ENCODE measurements around the gene NFATC1.

The NFATC1 gene

GRCh38 chr18:79459946-79460480 is 64.3 kb downstream of the NFATC1 start:
- peak; percentile 78 for DNase-seq

DNA sequence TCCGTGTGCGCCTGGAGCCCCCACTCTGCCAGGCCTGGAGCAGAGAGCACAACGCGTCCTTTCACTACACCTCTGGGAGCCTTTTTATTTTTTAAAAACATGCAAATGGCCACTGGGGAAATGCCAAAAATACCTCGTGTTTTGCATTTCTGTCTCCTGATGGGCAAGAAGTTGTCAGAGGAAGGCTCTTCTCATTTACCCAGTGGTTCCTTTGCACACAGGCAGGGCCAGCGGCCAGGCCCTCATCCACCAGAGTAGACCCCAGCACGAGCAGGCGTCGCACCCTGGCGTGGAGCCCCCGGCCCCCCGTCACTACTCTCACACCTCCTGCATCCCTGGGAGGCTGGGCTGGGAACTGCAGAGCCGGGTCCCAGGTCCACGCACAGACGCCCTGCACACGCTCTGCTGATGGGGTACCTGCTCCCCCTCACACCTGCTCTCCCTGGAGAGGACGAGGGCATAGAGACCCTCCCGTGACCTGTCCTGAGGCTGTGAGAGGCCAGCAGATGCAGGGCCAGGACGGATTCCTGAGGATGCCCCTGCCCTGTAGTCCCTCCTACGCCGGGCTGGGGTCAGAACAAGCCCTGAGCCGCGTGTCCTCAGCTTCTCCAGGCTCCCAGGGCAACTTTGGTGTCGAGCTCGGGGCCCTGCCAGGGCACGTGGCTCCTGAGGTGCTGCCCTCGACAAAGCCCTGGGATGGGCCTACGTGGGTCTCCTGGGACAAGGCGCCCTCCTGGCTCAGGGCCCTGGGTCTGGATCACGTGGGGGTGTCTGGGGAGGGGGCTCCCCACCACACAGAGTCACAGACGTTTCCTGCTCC is 65.0 kb downstream of the NFATC1 start:
- DNase-seq = no peak

GRCh38 chr18:79461627-79462026 is 65.9 kb downstream of the NFATC1 start:
- DNase-seq = no peak

GRCh38 chr18:79463424-79463960 is 67.8 kb downstream of the NFATC1 start:
- no peak for DNase-seq

- DNase-seq = peak; percentile 59
Measured at GRCh38 chr18:79465392-79465991, 69.8 kb downstream of the NFATC1 start.

DNA sequence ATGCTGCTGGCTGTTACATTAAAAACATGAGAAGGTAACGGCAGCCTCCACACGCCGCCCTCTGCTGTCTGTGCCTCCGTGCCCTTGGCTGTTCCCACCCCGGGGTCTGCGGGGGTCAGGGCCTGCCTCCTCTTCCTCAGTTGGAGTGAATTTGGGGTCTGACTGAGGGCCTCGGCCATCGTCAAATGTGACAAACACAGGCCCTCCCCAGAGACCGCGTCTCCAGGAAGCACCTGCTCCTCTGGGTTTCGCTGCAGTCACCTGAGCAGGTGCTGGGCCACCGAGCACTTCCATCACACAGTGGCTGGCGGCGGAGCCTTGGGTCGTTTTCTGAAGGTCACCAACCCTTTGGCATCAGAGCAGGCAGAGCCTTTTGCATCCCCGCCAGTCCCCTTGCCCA is 70.9 kb downstream of the NFATC1 start:
- DNase-seq = no peak

GRCh38 chr18:79467126-79467525 is 71.4 kb downstream of the NFATC1 start:
- no peak for DNase-seq

DNA sequence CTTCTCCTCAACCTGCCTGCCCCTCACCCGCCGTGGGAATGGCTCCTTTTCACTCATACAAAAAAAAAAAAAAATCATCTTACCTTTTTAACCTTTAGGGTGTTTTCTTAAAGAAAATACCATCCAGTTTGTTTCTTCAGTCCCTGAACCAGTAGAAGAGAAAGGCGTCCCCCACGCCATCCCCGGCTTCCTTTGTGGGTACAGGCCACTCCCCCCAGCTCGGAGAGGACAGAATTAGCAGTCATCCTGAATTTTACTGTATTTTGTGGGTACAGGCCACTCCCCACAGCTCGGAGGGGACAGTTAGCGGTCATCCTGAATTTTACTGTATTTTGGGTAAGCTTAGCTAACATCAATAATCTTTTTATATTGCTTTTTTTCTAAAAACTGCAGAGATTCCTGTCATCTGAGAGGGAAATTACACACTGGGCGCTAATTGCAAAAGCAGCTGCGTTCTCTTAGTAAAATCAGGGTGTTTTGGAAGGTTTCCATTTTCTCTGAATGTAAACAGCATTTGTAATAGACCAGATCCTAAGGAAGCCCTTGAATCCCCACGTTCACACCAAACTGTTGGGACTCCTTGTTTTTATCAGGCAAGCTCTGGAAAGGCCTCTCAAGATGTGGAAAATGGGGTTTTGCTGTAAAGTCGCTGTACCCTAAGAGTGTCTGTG is 72.5 kb downstream of the NFATC1 start:
- DNase-seq = no peak

GRCh38 chr18:79469309-79469708 is 73.6 kb downstream of the NFATC1 start:
- no peak for DNase-seq

- DNase-seq = no peak
Measured at GRCh38 chr18:79469751-79470505, 74.2 kb downstream of the NFATC1 start.

GRCh38 chr18:79470547-79470946 is 74.8 kb downstream of the NFATC1 start:
- no peak for DNase-seq

DNA sequence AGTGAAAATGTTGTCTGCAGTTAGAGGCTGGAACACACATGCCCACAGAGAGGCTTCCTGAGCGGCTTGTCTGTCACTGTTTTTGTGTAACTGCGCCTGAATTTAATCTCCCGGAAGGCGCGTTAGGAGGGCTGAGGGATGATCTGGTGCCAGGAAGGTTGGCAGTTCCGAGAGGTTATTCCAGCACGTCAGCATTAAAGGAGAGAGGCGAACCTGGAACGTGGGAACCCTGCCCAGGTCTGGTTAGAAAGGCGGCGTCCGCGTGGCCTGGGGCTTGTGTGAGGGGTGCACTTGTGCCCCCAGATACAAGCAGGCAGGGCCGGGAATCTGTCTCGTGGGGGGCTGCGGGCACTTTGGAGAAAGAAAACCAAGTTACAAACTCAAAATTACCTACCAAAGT is 75.3 kb downstream of the NFATC1 start:
- DNase-seq = no peak

GRCh38 chr18:79471597-79471996 is 75.9 kb downstream of the NFATC1 start:
- DNase-seq = no peak

- no peak for DNase-seq
Measured at GRCh38 chr18:79472176-79472575, 76.4 kb downstream of the NFATC1 start.

- no peak for DNase-seq
Measured at GRCh38 chr18:79472946-79473345, 77.2 kb downstream of the NFATC1 start.

GRCh38 chr18:79476031-79476917 is 80.5 kb downstream of the NFATC1 start:
- no peak for DNase-seq

DNA sequence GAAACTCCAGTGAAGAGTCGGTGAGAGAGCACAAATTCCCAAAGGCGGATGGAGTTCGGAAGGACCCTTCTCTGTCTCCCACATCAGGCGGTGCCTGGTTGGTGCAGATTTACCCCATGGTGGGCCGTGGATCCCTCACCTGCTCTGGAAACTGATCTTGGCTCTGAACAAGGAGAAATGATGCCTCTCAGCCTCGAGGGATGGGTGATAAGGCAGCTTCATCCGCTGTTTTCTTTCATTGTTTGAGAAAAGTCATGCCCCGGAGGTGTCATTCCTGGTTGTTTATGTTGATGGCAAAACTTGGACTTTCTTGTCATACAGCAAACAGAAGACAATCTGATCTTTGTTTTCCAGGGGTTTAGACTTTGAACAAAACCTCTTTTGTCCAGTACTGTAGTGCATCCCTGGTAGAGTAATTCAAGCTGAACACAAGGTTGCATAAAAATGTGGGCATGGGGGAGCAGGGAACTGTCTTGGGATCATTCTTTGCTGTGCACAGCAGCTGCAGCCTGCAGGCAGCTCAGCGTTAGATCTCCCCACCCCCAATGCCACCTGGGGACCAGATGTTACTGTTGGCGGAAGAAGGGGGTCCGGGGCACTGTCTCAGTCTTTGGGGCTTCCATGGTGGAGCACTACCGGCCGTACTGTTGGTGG is 81.3 kb downstream of the NFATC1 start:
- no peak for DNase-seq

- no peak for DNase-seq
Measured at GRCh38 chr18:79477711-79478483, 82.2 kb downstream of the NFATC1 start.

- DNase-seq = no peak
Measured at GRCh38 chr18:79478484-79479115, 82.9 kb downstream of the NFATC1 start.

All from hematopoietic multipotent progenitor cell treated with erythropoietin and hydrocortisone succinate and interleukin-3 and kit ligand, for 8 days (in vitro differentiated cells).